ENCODE measurements around the gene NFIA.

The NFIA gene

DNA sequence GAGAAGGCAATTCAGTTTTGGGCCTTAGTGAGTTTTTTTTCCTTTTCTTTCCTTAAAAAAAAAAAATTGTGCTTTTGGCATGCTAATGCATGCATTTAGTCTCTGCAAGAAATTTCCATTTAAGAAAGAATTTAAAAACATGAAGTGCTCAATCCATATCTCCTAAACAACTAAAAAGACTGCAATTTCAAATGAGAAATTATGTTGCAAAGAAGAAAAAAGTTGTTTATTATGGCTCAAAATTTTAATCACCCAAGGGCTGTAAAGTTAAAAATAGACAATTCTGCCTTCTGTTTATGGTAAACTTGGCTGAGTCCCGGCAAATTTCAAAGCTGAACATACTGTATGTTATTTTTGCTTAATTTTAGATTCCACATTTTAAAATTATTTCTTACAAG lies 59.7 kb downstream of the NFIA start:
- peak overlapping the region; percentile 32 for H3K27ac ChIP-seq
- no peak for DNase-seq
- TF ChIP-seq, protein P1, sequence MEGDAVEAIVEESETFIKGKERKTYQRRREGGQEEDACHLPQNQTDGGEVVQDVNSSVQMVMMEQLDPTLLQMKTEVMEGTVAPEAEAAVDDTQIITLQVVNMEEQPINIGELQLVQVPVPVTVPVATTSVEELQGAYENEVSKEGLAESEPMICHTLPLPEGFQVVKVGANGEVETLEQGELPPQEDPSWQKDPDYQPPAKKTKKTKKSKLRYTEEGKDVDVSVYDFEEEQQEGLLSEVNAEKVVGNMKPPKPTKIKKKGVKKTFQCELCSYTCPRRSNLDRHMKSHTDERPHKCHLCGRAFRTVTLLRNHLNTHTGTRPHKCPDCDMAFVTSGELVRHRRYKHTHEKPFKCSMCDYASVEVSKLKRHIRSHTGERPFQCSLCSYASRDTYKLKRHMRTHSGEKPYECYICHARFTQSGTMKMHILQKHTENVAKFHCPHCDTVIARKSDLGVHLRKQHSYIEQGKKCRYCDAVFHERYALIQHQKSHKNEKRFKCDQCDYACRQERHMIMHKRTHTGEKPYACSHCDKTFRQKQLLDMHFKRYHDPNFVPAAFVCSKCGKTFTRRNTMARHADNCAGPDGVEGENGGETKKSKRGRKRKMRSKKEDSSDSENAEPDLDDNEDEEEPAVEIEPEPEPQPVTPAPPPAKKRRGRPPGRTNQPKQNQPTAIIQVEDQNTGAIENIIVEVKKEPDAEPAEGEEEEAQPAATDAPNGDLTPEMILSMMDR (IDR thresholded peaks at IDR 0.05; ENCODE audit: low read depth, low read length, missing control alignments): no peak
- H3K27me3 ChIP-seq (replicated peaks): no peaks in the 10 kb centered on the region
- in situ Hi-C loops (cut with HindIII; ENCODE audit: low pct_ligation_motif_present, low sequenced_read_pairs): no loop called here
- no peak overlapping the region for H3K4me3 ChIP-seq (ENCODE audit: low read depth, low read length)
- no peaks in the 10 kb centered on the region for H3K36me3 ChIP-seq (replicated peaks)

DNA sequence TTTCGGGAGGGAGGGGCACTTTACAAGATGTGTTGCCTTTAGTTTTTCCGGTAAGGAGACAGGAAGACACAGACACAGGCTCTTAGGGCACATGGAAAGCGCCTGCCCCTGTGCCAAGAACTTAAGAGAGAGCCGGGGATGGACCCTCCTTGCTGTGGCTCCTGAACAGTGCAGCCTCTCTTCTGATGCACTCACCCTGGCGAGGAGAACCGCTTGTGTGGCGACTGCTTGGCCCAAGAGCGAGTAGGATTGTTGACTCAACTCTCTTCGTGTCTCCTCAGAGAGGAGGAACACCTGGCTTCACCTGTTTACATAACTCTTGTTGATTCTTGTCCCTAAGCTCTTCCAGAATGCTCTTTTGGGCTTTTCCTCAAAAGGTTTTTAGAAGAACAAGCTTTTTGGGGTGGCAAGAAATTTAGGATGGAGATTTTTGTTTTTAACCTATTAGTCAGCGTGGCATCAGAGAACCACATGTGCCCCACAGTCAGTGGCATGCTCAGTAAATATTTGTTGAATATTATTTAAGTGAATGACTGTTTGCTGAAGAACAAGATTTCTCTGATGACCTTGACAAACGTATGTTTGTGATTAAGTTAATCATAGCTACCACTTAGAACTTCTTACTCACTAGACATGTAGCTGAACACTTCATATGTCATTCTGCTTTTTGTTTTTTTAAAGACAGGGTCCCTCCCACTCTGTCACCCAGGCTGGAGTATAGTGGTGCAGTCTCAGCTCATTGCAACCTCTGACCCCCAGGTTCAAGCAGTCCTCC lies 60.6 kb downstream of the NFIA start:
- Histone ChIP-seq H3K27me3 (replicated peaks) (no peaks in the 10 kb centered on the region), H3K4me3 (ENCODE audit: low read depth, low read length) (no peak overlapping the region), H3K27ac (no peak overlapping the region), H3K36me3 (replicated peaks) (no peaks in the 10 kb centered on the region)
- no peak for DNase-seq
- TF ChIP-seq, protein P1 (IDR thresholded peaks at IDR 0.05; ENCODE audit: low read depth, low read length, missing control alignments): no peak
- in situ Hi-C loops (cut with HindIII; ENCODE audit: low pct_ligation_motif_present, low sequenced_read_pairs): no loop called here

DNA sequence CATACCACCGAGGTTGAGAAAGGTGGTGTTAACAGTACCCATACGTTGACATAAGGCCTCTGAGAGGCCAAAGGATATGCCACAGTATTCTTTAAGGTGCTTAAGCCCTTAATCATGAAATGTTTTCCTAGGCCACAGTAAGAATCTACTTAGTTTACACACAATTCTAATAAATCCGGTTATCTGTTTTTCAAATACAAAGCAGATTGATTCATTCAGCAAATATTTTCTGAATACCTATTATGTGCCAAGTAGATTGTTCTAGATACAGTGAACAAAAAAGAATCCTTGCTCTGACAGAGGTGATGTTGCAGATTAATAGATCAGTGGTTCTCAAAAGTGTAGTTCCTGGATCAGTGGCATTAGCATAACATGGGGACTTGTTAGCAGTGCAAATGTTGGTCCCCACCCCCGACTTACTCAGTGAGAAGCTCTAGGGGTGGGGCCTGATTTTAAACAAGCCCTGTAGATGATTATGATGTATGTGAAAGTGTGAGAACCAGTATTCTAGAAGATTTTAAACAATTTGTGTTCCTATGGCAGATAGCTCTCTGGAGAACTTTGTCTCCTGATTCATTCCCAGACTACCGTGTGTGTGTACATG lies 61.6 kb downstream of the NFIA start:
- in situ Hi-C loops (cut with HindIII; ENCODE audit: low pct_ligation_motif_present, low sequenced_read_pairs): no loop called here
- Histone ChIP-seq H3K27ac (no peak overlapping the region), H3K36me3 (replicated peaks) (no peaks in the 10 kb centered on the region), H3K4me3 (ENCODE audit: low read depth, low read length) (no peak overlapping the region), H3K27me3 (replicated peaks) (no peaks in the 10 kb centered on the region)
- TF ChIP-seq, protein P1 (IDR thresholded peaks at IDR 0.05; ENCODE audit: low read depth, low read length, missing control alignments): no peak
- no peak for DNase-seq

DNA sequence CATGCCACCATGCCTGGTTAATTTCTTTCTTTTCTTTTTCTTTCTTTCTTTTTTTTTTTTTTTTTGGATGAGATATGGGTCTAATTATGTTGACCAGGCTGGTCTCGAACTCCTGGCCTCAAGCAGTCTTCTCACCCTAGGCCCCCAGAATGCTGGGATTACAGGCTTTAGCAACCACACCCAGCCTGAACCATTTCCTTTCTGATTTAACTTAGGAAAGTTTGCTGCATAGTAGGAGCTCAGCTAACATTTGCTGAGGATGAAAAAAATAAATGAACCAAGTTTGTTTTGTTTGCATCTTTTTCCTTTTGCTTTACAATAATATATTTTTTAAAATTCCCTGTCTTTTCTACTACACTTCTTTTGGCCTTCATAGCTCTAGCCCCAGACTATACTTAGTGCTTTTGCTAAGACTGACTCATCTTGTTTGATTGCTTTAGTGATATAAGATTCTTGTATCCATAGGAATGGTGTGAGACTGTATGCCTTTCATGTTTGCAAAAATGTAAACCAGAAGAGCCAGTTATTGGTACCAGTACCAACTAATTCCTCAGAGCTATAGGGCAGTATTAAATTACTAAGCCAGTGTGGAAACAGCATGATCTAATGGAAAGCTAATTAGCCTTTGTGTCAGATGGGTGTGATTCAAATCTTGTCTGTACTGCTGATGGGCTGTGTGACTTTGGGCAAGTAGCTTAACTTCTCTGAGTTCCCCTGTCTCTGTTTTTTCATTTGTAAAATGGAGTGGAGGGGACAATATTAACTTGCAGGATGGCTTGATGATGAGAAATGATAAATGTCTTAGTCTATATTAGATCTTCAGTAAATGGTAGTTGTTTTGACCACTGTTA lies 66.9 kb downstream of the NFIA start:
- no peaks in the 10 kb centered on the region for H3K36me3 ChIP-seq (replicated peaks)
- no peak overlapping the region for H3K27ac ChIP-seq
- in situ Hi-C loops (cut with HindIII; ENCODE audit: low pct_ligation_motif_present, low sequenced_read_pairs): no loop called here
- DNase-seq: no peak
- H3K27me3 ChIP-seq (replicated peaks): no peaks in the 10 kb centered on the region
- no peak overlapping the region for H3K4me3 ChIP-seq (ENCODE audit: low read depth, low read length)
- TF ChIP-seq, protein P1 (IDR thresholded peaks at IDR 0.05; ENCODE audit: low read depth, low read length, missing control alignments): no peak

GRCh38 chr1:61151565-61151964 lies 69.2 kb downstream of the NFIA start:
- TF ChIP-seq, protein P1 (IDR thresholded peaks at IDR 0.05; ENCODE audit: low read depth, low read length, missing control alignments): no peak
- Histone ChIP-seq H3K27me3 (replicated peaks) (no peaks in the 10 kb centered on the region), H3K4me3 (ENCODE audit: low read depth, low read length) (no peak overlapping the region), H3K36me3 (replicated peaks) (no peaks in the 10 kb centered on the region), H3K27ac (no peak overlapping the region)
- in situ Hi-C loops (cut with HindIII; ENCODE audit: low pct_ligation_motif_present, low sequenced_read_pairs): no loop called here
- no peak for DNase-seq
